Measurements from ENCODE around the gene KLHL14. TPM values are rescaled to one million over a fixed set of nuclear protein-coding genes. Genes with fewer than 3 reads are reported as not detected.

KLHL14 gene
- total RNA-seq, 6 experiments from 2014 or later: not detected

- no peak overlapping the region for H3K27ac Mint-ChIP-seq
- no peaks in the 10 kb centered on the region; the same call in 1 of the 2 replicates for H3K36me3 Mint-ChIP-seq (ENCODE audit: low read depth)
- no peak for DNase-seq
- H3K9me3 Mint-ChIP-seq: peaks cover 38% of the 10 kb centered on the region
- H3K4me1 Mint-ChIP-seq (ENCODE audit: low read depth): no peaks in the 10 kb centered on the region
- TF ChIP-seq, protein P1, sequence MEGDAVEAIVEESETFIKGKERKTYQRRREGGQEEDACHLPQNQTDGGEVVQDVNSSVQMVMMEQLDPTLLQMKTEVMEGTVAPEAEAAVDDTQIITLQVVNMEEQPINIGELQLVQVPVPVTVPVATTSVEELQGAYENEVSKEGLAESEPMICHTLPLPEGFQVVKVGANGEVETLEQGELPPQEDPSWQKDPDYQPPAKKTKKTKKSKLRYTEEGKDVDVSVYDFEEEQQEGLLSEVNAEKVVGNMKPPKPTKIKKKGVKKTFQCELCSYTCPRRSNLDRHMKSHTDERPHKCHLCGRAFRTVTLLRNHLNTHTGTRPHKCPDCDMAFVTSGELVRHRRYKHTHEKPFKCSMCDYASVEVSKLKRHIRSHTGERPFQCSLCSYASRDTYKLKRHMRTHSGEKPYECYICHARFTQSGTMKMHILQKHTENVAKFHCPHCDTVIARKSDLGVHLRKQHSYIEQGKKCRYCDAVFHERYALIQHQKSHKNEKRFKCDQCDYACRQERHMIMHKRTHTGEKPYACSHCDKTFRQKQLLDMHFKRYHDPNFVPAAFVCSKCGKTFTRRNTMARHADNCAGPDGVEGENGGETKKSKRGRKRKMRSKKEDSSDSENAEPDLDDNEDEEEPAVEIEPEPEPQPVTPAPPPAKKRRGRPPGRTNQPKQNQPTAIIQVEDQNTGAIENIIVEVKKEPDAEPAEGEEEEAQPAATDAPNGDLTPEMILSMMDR (IDR thresholded peaks at IDR 0.05): no peak
- H3K4me3 Mint-ChIP-seq: no peak overlapping the region
- H3K27me3 Mint-ChIP-seq (ENCODE audit: insufficient read depth): no peaks in the 10 kb centered on the region
These were observed 88.7 kb downstream of the KLHL14 start for GRCh38 chr18:32684096-32684495.

DNA sequence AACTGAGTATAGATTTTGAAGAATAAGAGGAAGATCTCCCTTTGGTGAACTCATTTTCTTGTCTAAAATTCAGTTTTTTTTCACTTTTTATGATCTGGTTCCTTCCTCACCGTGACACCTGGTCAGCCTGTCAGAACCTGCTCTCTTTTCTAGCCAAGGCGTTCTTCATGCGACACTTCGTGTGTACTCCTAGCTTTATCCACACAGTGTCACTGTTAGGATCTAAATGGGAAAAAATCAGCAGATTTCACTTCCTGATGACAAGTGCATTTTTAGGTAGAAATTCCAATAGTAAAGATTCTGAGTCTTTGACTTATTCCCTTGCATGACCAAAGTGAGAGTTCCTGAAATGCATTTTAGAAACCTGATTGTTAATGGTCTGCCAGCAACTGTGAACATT, 89.8 kb downstream of the KLHL14 start:
- Mint-ChIP-seq H3K27me3 (ENCODE audit: insufficient read depth) (no peaks in the 10 kb centered on the region), H3K4me1 (ENCODE audit: low read depth) (no peaks in the 10 kb centered on the region), H3K9me3 (peaks cover 42% of the 10 kb centered on the region), H3K27ac (no peak overlapping the region), H3K4me3 (no peak overlapping the region), H3K36me3 (ENCODE audit: low read depth) (no peaks in the 10 kb centered on the region; the same call in 1 of the 2 replicates)
- no peak for DNase-seq
- TF ChIP-seq, protein P1 (IDR thresholded peaks at IDR 0.05): no peak

GRCh38 chr18:32677578-32677977, 95.2 kb downstream of the KLHL14 start:
- Mint-ChIP-seq H3K36me3 (ENCODE audit: low read depth) (no peaks in the 10 kb centered on the region), H3K27me3 (ENCODE audit: insufficient read depth) (no peaks in the 10 kb centered on the region; the same call in 1 of the 2 replicates), H3K4me3 (no peak overlapping the region), H3K9me3 (peaks cover 40% of the 10 kb centered on the region), H3K4me1 (ENCODE audit: low read depth) (no peaks in the 10 kb centered on the region), H3K27ac (no peak overlapping the region)
- DNase-seq: no peak
- TF ChIP-seq, protein P1 (IDR thresholded peaks at IDR 0.05): no peak

DNA sequence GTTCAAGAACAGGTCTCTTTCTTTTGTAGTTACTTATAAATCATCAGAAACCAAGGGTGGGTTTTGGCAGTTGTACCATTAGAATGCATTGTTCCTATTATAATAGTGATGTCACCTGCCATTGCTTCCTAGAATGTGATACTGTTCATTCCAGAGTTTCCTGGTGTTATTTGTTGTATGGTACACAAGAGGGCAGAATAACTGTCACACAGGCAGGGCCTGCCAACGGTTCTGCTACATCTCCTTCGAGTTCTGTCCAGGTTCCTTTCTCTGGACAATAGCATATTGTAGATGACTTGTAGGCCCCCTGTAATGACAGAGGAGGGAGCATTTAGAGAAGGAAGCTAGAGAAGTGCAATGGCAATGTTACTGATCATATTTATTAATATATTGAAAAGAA, 98.3 kb downstream of the KLHL14 start:
- no peak overlapping the region for H3K4me3 Mint-ChIP-seq
- DNase-seq: no peak
- H3K27me3 Mint-ChIP-seq (ENCODE audit: insufficient read depth): no peaks in the 10 kb centered on the region; the same call in 1 of the 2 replicates
- no peaks in the 10 kb centered on the region for H3K4me1 Mint-ChIP-seq (ENCODE audit: low read depth)
- TF ChIP-seq, protein P1 (IDR thresholded peaks at IDR 0.05): no peak
- peaks cover 34% of the 10 kb centered on the region for H3K9me3 Mint-ChIP-seq
- no peaks in the 10 kb centered on the region for H3K36me3 Mint-ChIP-seq (ENCODE audit: low read depth)
- no peak overlapping the region for H3K27ac Mint-ChIP-seq

GRCh38 chr18:32672398-32672797, 100.4 kb downstream of the KLHL14 start:
- no peak for DNase-seq
- Mint-ChIP-seq H3K4me3 (no peak overlapping the region), H3K4me1 (ENCODE audit: low read depth) (no peaks in the 10 kb centered on the region), H3K27ac (no peak overlapping the region), H3K27me3 (ENCODE audit: insufficient read depth) (no peaks in the 10 kb centered on the region; the same call in 1 of the 2 replicates), H3K9me3 (peaks cover 40% of the 10 kb centered on the region), H3K36me3 (ENCODE audit: low read depth) (no peaks in the 10 kb centered on the region)
- TF ChIP-seq, protein P1 (IDR thresholded peaks at IDR 0.05): no peak

DNA sequence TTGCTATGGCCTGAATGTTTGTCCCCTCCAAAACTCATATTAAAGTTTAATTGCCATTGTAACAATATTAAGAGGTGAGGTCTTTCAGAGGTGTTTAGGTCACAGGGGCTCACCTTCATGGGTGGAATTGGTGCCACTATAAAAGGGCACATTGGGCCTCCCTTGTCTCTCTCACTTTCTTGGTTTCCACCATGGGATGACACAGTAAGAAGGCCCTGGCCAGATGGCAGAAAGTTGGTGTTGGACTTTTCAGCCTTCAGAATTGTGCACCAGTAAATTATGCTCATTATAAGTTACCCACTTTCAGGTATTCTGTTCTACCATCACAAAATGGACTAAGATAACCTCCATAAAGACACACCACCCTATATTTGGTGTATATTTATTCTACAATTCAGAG, 102.1 kb downstream of the KLHL14 start:
- Mint-ChIP-seq H3K4me3 (no peak overlapping the region), H3K27me3 (ENCODE audit: insufficient read depth) (no peaks in the 10 kb centered on the region), H3K4me1 (ENCODE audit: low read depth) (no peaks in the 10 kb centered on the region), H3K36me3 (ENCODE audit: low read depth) (no peaks in the 10 kb centered on the region), H3K27ac (no peak overlapping the region), H3K9me3 (peaks cover 33% of the 10 kb centered on the region)
- TF ChIP-seq, protein P1 (IDR thresholded peaks at IDR 0.05): no peak
- DNase-seq: no peak

Data from HFFc6 (cell line).